ENCODE data around the gene ACOXL.

- TF ChIP-seq POLR2A (IDR thresholded peaks at IDR 0.05) (no peak), CTCF (IDR thresholded peaks at IDR 0.05) (no peak)
Observed at GRCh38 chr2:110740747-110741349, 8.5 kb downstream of the ACOXL start.
